K562 (cell line): ENCODE data around the gene MPL. TPM values are rescaled to one million over a fixed set of nuclear protein-coding genes. Genes with fewer than 3 reads are reported as not detected.

Experiments
- ARID1B ChIP-seq: fragments of 450-650 bp; IDR thresholded peaks from 2 replicates; pipeline ENCODE4 v1.6.1; 2016; ENCODE audit warnings: antibody characterized with exemption, mild to moderate bottlenecking, inconsistent platforms
- FOXP1 ChIP-seq: sonication (generic); formaldehyde crosslinking; IDR thresholded peaks from 2 replicates; pipeline ENCODE4 v1.8.0; 2022; ENCODE audit warnings: mild to moderate bottlenecking, missing genetic modification reagents
- MAFK ChIP-seq: IDR thresholded peaks from 2 replicates; pipeline ENCODE4 v1.6.1; 2011; ENCODE audit warnings: low read length, improper control_type of control experiment
- MCM2 ChIP-seq: fragments of 450-650 bp; IDR thresholded peaks from 2 replicates; pipeline ENCODE4 v1.6.1; 2017; ENCODE audit warnings: low read depth, mild to moderate bottlenecking
- ZBTB7A ChIP-seq: IDR thresholded peaks from 2 replicates; pipeline ENCODE4 v1.6.1; 2011; ENCODE audit warnings: low read depth, mild to moderate bottlenecking, low read length, moderate library complexity, borderline replicate concordance; ENCODE audit not compliant: control insufficient read depth
- ZNF121 ChIP-seq: sonication (generic); formaldehyde crosslinking; conservative IDR thresholded peaks from 2 replicates; pipeline ENCODE4 v1.8.0; 2022; ENCODE audit warnings: missing genetic modification reagents
- ZNF280A ChIP-seq: fragments of 450-650 bp; IDR thresholded peaks from 2 replicates; pipeline ENCODE4 v1.6.1; 2018; ENCODE audit warnings: mild to moderate bottlenecking, low read depth; ENCODE audit not compliant: partially characterized antibody
- ZNF354B ChIP-seq: fragments of 250-450 bp; sonication (Bioruptor Pico); IDR thresholded peaks from 2 replicates; pipeline ENCODE4 v1.4.0; 2020
- ZNF717 ChIP-seq: fragments of 250-450 bp; sonication (Bioruptor Pico); IDR thresholded peaks from 2 replicates; pipeline ENCODE4 v1.5.0; 2021
- ZNF778 ChIP-seq: fragments of 450-650 bp; formaldehyde crosslinking; IDR thresholded peaks from 2 replicates; pipeline ENCODE4 v1.4.0; 2020; ENCODE audit warnings: mild to moderate bottlenecking, moderate library complexity
- polyA plus RNA-seq, 8 experiments: library from polyadenylated mRNA; depleted of rRNA in 4 of 8; stranded (reverse) in 5 of 8; unstranded in 3 of 8; fragments of >200 nt; fragmentation: Nextera tagmentation in 2 of 8; fragmentation: Illumina TruSeq in 1 of 8; extraction: Ambion mirVana in 2 of 8; extraction: Trizol in 1 of 8; gene quantifications; 2 replicates each; pipeline versions ENCODE4 v1.2.1 to v1.2.3, GENCODE V29; 2011 to 2014; ENCODE audit warnings: inconsistent platforms in 1 of 8, missing spikeins in 1 of 8
- total RNA-seq, 7 experiments: library from RNA; depleted of rRNA in 6 of 7; stranded (reverse); fragments of >200 nt in 6 of 7; fragmentation: Illumina TruSeq in 2 of 7; extraction: Trizol in 2 of 7; gene quantifications; 2 replicates each; pipeline versions ENCODE4 v1.2.1 to v1.2.3, GENCODE V29; 2011 to 2021; ENCODE audit warnings: low replicate concordance in 1 of 7
- TF ChIP-seq, protein P1 (sequence below): fragments of 200-600 bp; sonication (generic); IDR thresholded peaks from one replicate; pipeline ENCODE4 v1.6.1; 2012; ENCODE audit warnings: mild to moderate bottlenecking, low read depth, low read length, inconsistent platforms

Gene MPL
- total and polyA plus RNA-seq, 9 of the 15 experiments (the other 6 are each of a cell fraction or from before 2014, with no cell fraction given), result not detected

GRCh38 chr1:43367026-43367903 lies 29.6 kb downstream of the MPL start (continued):
- TF ChIP-seq, protein P1, sequence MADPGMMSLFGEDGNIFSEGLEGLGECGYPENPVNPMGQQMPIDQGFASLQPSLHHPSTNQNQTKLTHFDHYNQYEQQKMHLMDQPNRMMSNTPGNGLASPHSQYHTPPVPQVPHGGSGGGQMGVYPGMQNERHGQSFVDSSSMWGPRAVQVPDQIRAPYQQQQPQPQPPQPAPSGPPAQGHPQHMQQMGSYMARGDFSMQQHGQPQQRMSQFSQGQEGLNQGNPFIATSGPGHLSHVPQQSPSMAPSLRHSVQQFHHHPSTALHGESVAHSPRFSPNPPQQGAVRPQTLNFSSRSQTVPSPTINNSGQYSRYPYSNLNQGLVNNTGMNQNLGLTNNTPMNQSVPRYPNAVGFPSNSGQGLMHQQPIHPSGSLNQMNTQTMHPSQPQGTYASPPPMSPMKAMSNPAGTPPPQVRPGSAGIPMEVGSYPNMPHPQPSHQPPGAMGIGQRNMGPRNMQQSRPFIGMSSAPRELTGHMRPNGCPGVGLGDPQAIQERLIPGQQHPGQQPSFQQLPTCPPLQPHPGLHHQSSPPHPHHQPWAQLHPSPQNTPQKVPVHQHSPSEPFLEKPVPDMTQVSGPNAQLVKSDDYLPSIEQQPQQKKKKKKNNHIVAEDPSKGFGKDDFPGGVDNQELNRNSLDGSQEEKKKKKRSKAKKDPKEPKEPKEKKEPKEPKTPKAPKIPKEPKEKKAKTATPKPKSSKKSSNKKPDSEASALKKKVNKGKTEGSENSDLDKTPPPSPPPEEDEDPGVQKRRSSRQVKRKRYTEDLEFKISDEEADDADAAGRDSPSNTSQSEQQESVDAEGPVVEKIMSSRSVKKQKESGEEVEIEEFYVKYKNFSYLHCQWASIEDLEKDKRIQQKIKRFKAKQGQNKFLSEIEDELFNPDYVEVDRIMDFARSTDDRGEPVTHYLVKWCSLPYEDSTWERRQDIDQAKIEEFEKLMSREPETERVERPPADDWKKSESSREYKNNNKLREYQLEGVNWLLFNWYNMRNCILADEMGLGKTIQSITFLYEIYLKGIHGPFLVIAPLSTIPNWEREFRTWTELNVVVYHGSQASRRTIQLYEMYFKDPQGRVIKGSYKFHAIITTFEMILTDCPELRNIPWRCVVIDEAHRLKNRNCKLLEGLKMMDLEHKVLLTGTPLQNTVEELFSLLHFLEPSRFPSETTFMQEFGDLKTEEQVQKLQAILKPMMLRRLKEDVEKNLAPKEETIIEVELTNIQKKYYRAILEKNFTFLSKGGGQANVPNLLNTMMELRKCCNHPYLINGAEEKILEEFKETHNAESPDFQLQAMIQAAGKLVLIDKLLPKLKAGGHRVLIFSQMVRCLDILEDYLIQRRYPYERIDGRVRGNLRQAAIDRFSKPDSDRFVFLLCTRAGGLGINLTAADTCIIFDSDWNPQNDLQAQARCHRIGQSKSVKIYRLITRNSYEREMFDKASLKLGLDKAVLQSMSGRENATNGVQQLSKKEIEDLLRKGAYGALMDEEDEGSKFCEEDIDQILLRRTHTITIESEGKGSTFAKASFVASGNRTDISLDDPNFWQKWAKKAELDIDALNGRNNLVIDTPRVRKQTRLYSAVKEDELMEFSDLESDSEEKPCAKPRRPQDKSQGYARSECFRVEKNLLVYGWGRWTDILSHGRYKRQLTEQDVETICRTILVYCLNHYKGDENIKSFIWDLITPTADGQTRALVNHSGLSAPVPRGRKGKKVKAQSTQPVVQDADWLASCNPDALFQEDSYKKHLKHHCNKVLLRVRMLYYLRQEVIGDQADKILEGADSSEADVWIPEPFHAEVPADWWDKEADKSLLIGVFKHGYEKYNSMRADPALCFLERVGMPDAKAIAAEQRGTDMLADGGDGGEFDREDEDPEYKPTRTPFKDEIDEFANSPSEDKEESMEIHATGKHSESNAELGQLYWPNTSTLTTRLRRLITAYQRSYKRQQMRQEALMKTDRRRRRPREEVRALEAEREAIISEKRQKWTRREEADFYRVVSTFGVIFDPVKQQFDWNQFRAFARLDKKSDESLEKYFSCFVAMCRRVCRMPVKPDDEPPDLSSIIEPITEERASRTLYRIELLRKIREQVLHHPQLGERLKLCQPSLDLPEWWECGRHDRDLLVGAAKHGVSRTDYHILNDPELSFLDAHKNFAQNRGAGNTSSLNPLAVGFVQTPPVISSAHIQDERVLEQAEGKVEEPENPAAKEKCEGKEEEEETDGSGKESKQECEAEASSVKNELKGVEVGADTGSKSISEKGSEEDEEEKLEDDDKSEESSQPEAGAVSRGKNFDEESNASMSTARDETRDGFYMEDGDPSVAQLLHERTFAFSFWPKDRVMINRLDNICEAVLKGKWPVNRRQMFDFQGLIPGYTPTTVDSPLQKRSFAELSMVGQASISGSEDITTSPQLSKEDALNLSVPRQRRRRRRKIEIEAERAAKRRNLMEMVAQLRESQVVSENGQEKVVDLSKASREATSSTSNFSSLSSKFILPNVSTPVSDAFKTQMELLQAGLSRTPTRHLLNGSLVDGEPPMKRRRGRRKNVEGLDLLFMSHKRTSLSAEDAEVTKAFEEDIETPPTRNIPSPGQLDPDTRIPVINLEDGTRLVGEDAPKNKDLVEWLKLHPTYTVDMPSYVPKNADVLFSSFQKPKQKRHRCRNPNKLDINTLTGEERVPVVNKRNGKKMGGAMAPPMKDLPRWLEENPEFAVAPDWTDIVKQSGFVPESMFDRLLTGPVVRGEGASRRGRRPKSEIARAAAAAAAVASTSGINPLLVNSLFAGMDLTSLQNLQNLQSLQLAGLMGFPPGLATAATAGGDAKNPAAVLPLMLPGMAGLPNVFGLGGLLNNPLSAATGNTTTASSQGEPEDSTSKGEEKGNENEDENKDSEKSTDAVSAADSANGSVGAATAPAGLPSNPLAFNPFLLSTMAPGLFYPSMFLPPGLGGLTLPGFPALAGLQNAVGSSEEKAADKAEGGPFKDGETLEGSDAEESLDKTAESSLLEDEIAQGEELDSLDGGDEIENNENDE, result no peak
- no peak for TF ChIP-seq ZNF717 (CRISPR knock-in tag)
- no peak for TF ChIP-seq ZNF280A
- no peak for TF ChIP-seq ZNF778 (CRISPR knock-in tag)
- no peak for TF ChIP-seq MCM2
- peak; percentile 51; the same call in 1 of the 2 replicates for TF ChIP-seq ZBTB7A
- no peak for TF ChIP-seq MAFK
- TF ChIP-seq ZNF354B, result no peak
- TF ChIP-seq ARID1B, result peak; percentile 93
- TF ChIP-seq ZNF121 (CRISPR knock-in tag), result no peak
- TF ChIP-seq FOXP1 (CRISPR knock-in tag), result peak; percentile 63; the same call in 1 of the 2 replicates
